ENCODE data around the gene EFTUD2. TPM values are rescaled to one million over a fixed set of nuclear protein-coding genes. Genes with fewer than 3 reads are reported as not detected.

EFTUD2 gene
- total and polyA plus RNA-seq, 9 of the 15 experiments (the other 6 are each of a cell fraction or from before 2014, with no cell fraction given), result 65.8 to 362 (median 218) TPM

DNA sequence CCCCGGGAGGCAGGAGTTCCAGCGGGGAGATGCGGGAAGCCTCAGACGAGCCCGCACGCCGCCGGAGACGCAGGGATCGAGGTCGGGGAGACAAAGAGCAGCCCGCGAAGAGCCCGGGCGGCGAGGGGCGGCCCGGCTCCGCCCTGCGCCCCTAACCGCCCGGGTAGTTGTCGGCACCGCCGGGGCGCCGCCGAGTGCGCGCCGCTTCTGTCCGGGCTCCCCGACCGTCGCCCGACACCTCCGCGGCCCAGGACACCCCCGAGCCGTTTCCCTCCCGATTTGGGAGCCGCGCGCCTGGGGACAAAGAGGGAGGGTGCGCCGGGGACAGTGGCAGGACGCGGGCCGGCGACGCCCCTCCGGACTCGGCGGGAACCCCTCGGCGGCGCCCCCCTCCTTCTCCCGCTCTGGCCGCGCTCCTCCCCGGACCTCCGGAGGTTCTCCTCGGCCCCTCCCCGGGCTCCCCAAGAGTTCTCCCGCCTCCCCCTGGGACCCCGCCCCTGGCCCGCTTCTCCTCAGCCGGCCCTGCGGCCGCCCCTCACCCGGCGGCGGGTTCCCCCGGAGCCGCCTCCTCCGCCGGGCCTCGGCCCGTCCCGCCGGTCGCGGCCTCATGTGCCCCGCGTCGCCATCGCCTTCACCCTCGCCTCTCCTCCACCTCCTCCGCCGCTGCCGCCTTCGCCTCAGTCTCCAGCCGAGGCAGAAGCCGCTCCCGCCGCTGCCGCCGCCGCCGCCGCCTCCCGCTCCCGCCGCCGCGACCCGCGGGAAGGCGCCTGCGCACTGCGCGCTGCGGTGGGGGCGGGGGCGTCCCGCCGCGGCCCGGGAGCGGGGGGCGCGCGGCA lies 69.5 kb downstream of the EFTUD2 start, which contains the start of gene GJC1:
Gene GJC1 (minus strand): TSS at position 765 of the 836 bp plus-strand sequence. CDS start 24,470 bp downstream, outside the sequence.
- Histone ChIP-seq H3K4me1 (replicated peaks in 1 of 2; ENCODE audit: control insufficient read depth in 2 of 2, insufficient read depth in 2 of 2, low read length in 2 of 2) (peaks cover 0 to 15% of the 10 kb centered on the region in 2 experiments; a peak in 4 of 5 replicates), H3K9me3 (replicated peaks; ENCODE audit: control insufficient read depth, insufficient read depth, low read depth, low read length) (no peaks in the 10 kb centered on the region), H3K27me3 (ENCODE audit: control insufficient read depth in 2 of 2, insufficient read depth in 2 of 2, low read length in 2 of 2) (peaks cover 23 to 60% of the 10 kb centered on the region in 2 experiments), H3K4me2 (ENCODE audit: insufficient read depth, low read length) (peak within 1 kb of the TSS; percentile 47), H3K27ac (ENCODE audit: extremely low read depth, low read depth, low read length) (no peak within 1 kb of the TSS), H3K9ac (ENCODE audit: insufficient read depth in 1 of 2, low read depth in 2 of 2, low read length in 2 of 2) (peak within 1 kb of the TSS in 1 of 2 experiments; percentile 81; a peak in 2 of 4 replicates), H3K36me3 (ENCODE audit: control insufficient read depth, insufficient read depth, low read length) (no peaks in the 10 kb centered on the region), H3K79me2 (ENCODE audit: control insufficient read depth, insufficient read depth, low read length) (no peaks in the 10 kb centered on the region), H4K20me1 (replicated peaks; ENCODE audit: control insufficient read depth, insufficient read depth, low read length) (0 out of 2 replicates have a peak, but pooled peaks cover 4% of the 10 kb centered on the region), H2AFZ (ENCODE audit: low read depth, low read length) (0 out of 2 replicates have a peak within 1 kb of the TSS, but pooled peaks have one; percentile 27), H3K9me1 (ENCODE audit: control insufficient read depth, insufficient read depth, low read length) (no peaks in the 10 kb centered on the region), H3K4me3 (peak within 1 kb of the TSS; percentile 31)
- peak; percentile 6 for TF ChIP-seq CBX2 (IDR thresholded peaks at IDR 0.05; ENCODE audit: insufficient read depth, low read length, poor library complexity, severe bottlenecking)
- TF ChIP-seq, protein P1, sequence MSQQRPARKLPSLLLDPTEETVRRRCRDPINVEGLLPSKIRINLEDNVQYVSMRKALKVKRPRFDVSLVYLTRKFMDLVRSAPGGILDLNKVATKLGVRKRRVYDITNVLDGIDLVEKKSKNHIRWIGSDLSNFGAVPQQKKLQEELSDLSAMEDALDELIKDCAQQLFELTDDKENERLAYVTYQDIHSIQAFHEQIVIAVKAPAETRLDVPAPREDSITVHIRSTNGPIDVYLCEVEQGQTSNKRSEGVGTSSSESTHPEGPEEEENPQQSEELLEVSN (IDR thresholded peaks at IDR 0.05; ENCODE audit: borderline replicate concordance in 1 of 2, extremely low read depth in 1 of 2, insufficient read depth in 1 of 2, insufficient read length in 1 of 2, low read depth in 1 of 2, low read length in 1 of 2, poor library complexity in 1 of 2, severe bottlenecking in 1 of 2), result peak in 1 of 2 experiments; percentile 79
- peak; percentile 26; the same call in 1 of the 2 replicates for TF ChIP-seq L3MBTL2 (IDR thresholded peaks at IDR 0.05)
- peak in 1 of 2 experiments; percentile 81; a peak in 2 of 4 replicates for TF ChIP-seq UBTF (IDR thresholded peaks at IDR 0.05; ENCODE audit: borderline replicate concordance in 1 of 2, low read depth in 2 of 2, low read length in 2 of 2)
- no peak for TF ChIP-seq FOXA3 (CRISPR knock-in tag; conservative IDR thresholded peaks at IDR 0.05 in 1 of 2, IDR thresholded peaks at IDR 0.05 in 1 of 2)
- TF ChIP-seq HMGN3 (IDR thresholded peaks at IDR 0.05; ENCODE audit: borderline replicate concordance, extremely low read depth, insufficient read length, low read depth, low read length), result no peak
- 0 out of 2 replicates have a peak, but pooled peaks have one; percentile 15 for TF ChIP-seq ZBTB7A (IDR thresholded peaks at IDR 0.05; ENCODE audit: borderline replicate concordance, control insufficient read depth, low read depth, low read length)
- CTCF ChIA-PET (ENCODE audit: low intra/inter-chr PET ratio), result no interaction called here
- DNase-seq (ENCODE audit: extremely low read depth in 1 of 4, low spot score in 3 of 4) (peak; percentile 16 to 71 (median 42)), FAIRE-seq (no peak), ATAC-seq (peak; percentile 60)
- no TSS peak for BruUV-seq (replicated peaks)
- in situ Hi-C loops (cut with MboI) (no loop called here), intact Hi-C loops (cut with micrococcal nuclease) (no loop called here)
- 2% methylated on average over 34 of the region's 123 CpGs for WGBS (ENCODE audit: insufficient coverage, low coverage, missing lambda C conversion rate)
- POLR2A ChIA-PET, result no interaction called here

Data from K562 (cell line).